Stomach (tissue), 4 donors: ENCODE data around the gene PSMA6.
"Not testable (repeated sequence)": the region's sequence is repeated elsewhere in the genome, so short reads cannot be mapped to it uniquely, and the experiment has no call there.

Experiments
- POLR2A ChIP-seq, 4 donors: fragments of 450-650 bp; IDR thresholded peaks; one replicate each; pipeline ENCODE4 v1.6.1; 2016; ENCODE audit warnings: antibody characterized with exemption in 4 of 4, control low read depth in 2 of 4, mild to moderate bottlenecking in 1 of 4, moderate library complexity in 1 of 4
- TF ChIP-seq, protein P1 (sequence below), 7 experiments: fragments of 450-650 bp in 4 of 7; fragments of 200-600 bp in 3 of 7; sonication (generic) in 3 of 7; IDR thresholded peaks; one replicate each; pipeline ENCODE4 v1.5.1; 2016 to 2019; ENCODE audit warnings: antibody characterized with exemption in 7 of 7, control low read depth in 2 of 7, mild to moderate bottlenecking in 1 of 7

DNA sequence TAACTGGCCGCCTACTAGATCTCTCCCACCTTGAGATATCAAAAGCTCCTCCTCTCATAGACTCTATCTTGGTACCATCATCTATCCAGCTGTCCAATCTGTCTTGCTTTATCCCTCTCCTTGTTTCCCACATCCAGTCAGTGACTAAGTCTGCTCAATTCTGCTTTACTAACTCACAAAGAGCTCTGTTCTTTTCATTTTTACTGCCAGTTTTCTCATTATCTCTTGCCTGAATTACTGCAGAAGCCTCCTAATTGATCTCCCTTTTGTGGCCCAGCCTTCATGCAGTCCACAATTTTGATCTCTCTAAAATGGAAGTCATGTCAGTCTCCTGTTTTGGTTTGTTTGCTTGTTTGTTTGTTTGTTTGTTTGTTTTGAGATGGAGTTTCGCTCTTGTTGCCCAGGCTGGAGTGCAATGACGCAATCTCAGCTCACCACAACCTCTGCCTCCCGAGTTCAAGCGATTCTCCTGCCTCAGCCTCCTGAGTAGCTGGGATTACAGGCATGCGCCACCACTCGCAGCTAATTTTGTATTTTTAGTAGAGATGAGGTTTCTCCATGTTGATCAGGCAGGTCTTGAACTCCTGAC, 38.1 kb upstream of the PSMA6 start:
- not testable (repeated sequence) for TF ChIP-seq POLR2A (IDR thresholded peaks at IDR 0.05)
- TF ChIP-seq, protein P1, sequence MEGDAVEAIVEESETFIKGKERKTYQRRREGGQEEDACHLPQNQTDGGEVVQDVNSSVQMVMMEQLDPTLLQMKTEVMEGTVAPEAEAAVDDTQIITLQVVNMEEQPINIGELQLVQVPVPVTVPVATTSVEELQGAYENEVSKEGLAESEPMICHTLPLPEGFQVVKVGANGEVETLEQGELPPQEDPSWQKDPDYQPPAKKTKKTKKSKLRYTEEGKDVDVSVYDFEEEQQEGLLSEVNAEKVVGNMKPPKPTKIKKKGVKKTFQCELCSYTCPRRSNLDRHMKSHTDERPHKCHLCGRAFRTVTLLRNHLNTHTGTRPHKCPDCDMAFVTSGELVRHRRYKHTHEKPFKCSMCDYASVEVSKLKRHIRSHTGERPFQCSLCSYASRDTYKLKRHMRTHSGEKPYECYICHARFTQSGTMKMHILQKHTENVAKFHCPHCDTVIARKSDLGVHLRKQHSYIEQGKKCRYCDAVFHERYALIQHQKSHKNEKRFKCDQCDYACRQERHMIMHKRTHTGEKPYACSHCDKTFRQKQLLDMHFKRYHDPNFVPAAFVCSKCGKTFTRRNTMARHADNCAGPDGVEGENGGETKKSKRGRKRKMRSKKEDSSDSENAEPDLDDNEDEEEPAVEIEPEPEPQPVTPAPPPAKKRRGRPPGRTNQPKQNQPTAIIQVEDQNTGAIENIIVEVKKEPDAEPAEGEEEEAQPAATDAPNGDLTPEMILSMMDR (IDR thresholded peaks at IDR 0.05): not testable (repeated sequence)
